ENCODE data around the gene TSKU. TPM values are rescaled to one million over a fixed set of nuclear protein-coding genes. Genes with fewer than 3 reads are reported as not detected.

The TSKU gene
- total and polyA plus RNA-seq, 9 of the 15 experiments (the other 6 are each of a cell fraction or from before 2014, with no cell fraction given), result 0.60 to 11.9 (median 8.4) TPM

DNA sequence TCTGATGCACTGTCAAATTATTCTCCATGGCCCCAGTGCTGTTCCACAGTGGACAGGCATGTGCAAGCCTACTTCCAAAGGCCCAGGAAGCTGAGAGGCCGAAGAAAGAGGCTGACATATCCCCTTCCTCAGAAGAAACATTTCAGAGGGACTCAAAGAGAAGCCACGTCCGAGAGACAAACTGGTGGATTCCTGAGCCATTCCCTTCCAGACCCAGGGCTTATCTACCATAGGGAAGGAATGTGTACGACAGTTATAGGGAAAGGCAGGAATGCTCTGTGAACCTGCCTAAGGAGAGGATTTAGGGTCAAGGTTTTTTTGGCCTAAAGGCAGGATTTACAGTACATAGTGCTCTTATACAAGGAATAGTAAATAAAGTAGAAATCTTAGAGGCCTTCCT is 46.9 kb upstream of the TSKU start:
- ChIA-PET POLR2A (interaction anchor here (0.8 to 2.0 kb wide), 10 partner anchors 12 to 89 kb away, joined by 3 to 10 read pairs (median 4); no protein-coding TSS in a partner anchor), CTCF (ENCODE audit: low intra/inter-chr PET ratio) (interaction anchor here (1.0 to 4.8 kb wide), 2 partner anchors 63 to 329 kb away, joined by 3 to 39 read pairs; no protein-coding TSS in a partner anchor)
- in situ Hi-C loops (cut with MboI), result loop anchor here (5.0 kb wide), 2 partner anchors 46 to 181 kb away; partner anchors contain the start of gene TSKU
- no peaks in the 10 kb centered on the region for H3K79me2 ChIP-seq (ENCODE audit: control insufficient read depth, insufficient read depth, low read length)
- 50% methylated on average over 4 of the region's 4 CpGs for WGBS (ENCODE audit: insufficient coverage, low coverage, missing lambda C conversion rate)
- intact Hi-C loops (cut with micrococcal nuclease), result no loop called here
- H3K27ac ChIP-seq (ENCODE audit: extremely low read depth, low read depth, low read length), result no peak overlapping the region
- H3K9me3 ChIP-seq (replicated peaks; ENCODE audit: control insufficient read depth, insufficient read depth, low read depth, low read length), result no peaks in the 10 kb centered on the region
- ATAC-seq (peak; percentile 23; the same call in 2 of the 3 replicates), DNase-seq (ENCODE audit: extremely low read depth in 1 of 4, low spot score in 3 of 4) (no peak), FAIRE-seq (no peak)
- peaks cover 27 to 34% of the 10 kb centered on the region in 2 experiments for H3K4me1 ChIP-seq (replicated peaks in 1 of 2; ENCODE audit: control insufficient read depth in 2 of 2, insufficient read depth in 2 of 2, low read length in 2 of 2)
- H3K4me3 ChIP-seq, result no peak overlapping the region
- H4K20me1 ChIP-seq (replicated peaks; ENCODE audit: control insufficient read depth, insufficient read depth, low read length), result no peaks in the 10 kb centered on the region; the same call in 1 of the 2 replicates
- H3K36me3 ChIP-seq (ENCODE audit: control insufficient read depth, insufficient read depth, low read length), result no peaks in the 10 kb centered on the region
- peak overlapping the region; percentile 35 to 49; a peak in 2 of 4 replicates for H3K9ac ChIP-seq (ENCODE audit: insufficient read depth in 1 of 2, low read depth in 2 of 2, low read length in 2 of 2)
- BruUV-seq (replicated peaks), result no TSS peak
- no peaks in the 10 kb centered on the region for H3K27me3 ChIP-seq (ENCODE audit: control insufficient read depth in 2 of 2, insufficient read depth in 2 of 2, low read length in 2 of 2)
- H3K4me2 ChIP-seq (ENCODE audit: insufficient read depth, low read length), result peak overlapping the region; percentile 65
- H3K9me1 ChIP-seq (ENCODE audit: control insufficient read depth, insufficient read depth, low read length), result no peaks in the 10 kb centered on the region
- peak overlapping the region; percentile 84 for H2AFZ ChIP-seq (ENCODE audit: low read depth, low read length)
- no peak for TF ChIP-seq NFIC (IDR thresholded peaks at IDR 0.05)
- no peak for TF ChIP-seq GTF2F1 (IDR thresholded peaks at IDR 0.05; ENCODE audit: low read depth, low read length)
- TF ChIP-seq ZNF449 (CRISPR knock-in tag; IDR thresholded peaks at IDR 0.05), result no peak
- no peak for TF ChIP-seq ETV5 (CRISPR knock-in tag; IDR thresholded peaks at IDR 0.05; ENCODE audit: low read depth)
- no peak for TF ChIP-seq MEF2A (IDR thresholded peaks at IDR 0.05; ENCODE audit: control insufficient read depth, low read depth, low read length)
- no peak for TF ChIP-seq GATA2 (CRISPR knock-in tag; IDR thresholded peaks at IDR 0.05)
- no peak for TF ChIP-seq SMAD1 (IDR thresholded peaks at IDR 0.05; ENCODE audit: low read depth, low read length, partially characterized antibody)
- TF ChIP-seq SREBF1 (IDR thresholded peaks at IDR 0.05; ENCODE audit: borderline replicate concordance, low read depth, low read length), result no peak
- no peak for TF ChIP-seq IRF9 (tag; IDR thresholded peaks at IDR 0.05)
- TF ChIP-seq MXD1 (CRISPR knock-in tag; IDR thresholded peaks at IDR 0.05; ENCODE audit: borderline replicate concordance, poor library complexity, severe bottlenecking), result no peak
- TF ChIP-seq DMBX1 (CRISPR knock-in tag; IDR thresholded peaks at IDR 0.05; ENCODE audit: borderline replicate concordance), result no peak
- TF ChIP-seq TCF7L2 (IDR thresholded peaks at IDR 0.05; ENCODE audit: low read depth, low read length), result no peak
- TF ChIP-seq RERE (CRISPR knock-in tag; IDR thresholded peaks at IDR 0.05; ENCODE audit: borderline replicate concordance), result no peak

Data from K562 (cell line).